ENCODE results near the gene HINT1. TPM values are rescaled to one million over a fixed set of nuclear protein-coding genes. Genes with fewer than 3 reads are reported as not detected.
A peak's percentile ranks its signal among the peaks of the same experiment; 100 is the strongest.

The HINT1 gene
- total and polyA plus RNA-seq, 12 donors, result 94.2 to 269 (median 184) TPM

DNA sequence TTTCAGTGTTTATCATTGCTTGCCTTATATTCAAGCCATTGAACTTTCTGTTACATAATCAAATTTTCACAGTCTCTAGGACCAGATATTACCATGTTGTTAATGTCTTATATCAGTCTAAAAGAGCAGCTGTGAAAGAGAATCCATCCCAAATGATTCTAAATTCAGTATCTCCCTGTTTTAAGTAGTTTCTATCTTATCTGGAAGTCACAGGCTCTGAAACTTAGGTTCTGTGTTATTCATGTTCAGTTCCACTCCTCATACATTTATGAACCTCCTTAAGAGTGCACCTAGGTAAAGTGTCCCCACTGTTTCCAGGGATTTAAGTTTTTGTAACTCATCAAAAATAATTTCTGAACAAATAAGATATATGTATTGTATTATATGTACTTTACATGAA is 15.4 kb upstream of the HINT1 start:
- intact Hi-C loops (cut with DNase I), result no loop called here
- no peaks in the 10 kb centered on the region for H3K27me3 ChIP-seq
- TF ChIP-seq POLR2A (IDR thresholded peaks at IDR 0.05) (no peak), CTCF (IDR thresholded peaks at IDR 0.05) (no peak)
- peaks cover 0 to 4% of the 10 kb centered on the region in 2 donors for H3K36me3 ChIP-seq (replicated peaks in 1 of 2)
- H3K4me3 ChIP-seq, result no peak overlapping the region
- no peak for DNase-seq
- no peaks in the 10 kb centered on the region for H3K4me1 ChIP-seq (replicated peaks in 1 of 2)
- H3K27ac ChIP-seq, result no peak overlapping the region
- H3K9me3 ChIP-seq (replicated peaks in 1 of 3), result no peaks in the 10 kb centered on the region

GRCh38 chr5:131171276-131171810 is 6.3 kb upstream of the HINT1 start:
- H3K27me3 ChIP-seq, result no peaks in the 10 kb centered on the region
- no peaks in the 10 kb centered on the region for H3K9me3 ChIP-seq (replicated peaks in 1 of 3)
- intact Hi-C loops (cut with DNase I), result loop anchor here in 1 of 2 donors (10.0 kb wide), 1 partner anchor 233 kb away; no protein-coding TSS in a partner anchor
- H3K4me1 ChIP-seq (replicated peaks in 1 of 2), result peaks cover 7 to 16% of the 10 kb centered on the region in 2 donors
- H3K4me3 ChIP-seq, result peak overlapping the region in 3 of 4 donors; percentile 5 to 79 (median 60)
- peak overlapping the region in 3 of 5 donors; percentile 53 to 90 (median 74) for H3K27ac ChIP-seq
- WGBS, 4 donors, result 0 to 11% (median 5%) methylated on average over 11 of the region's 11 CpGs
- H3K36me3 ChIP-seq (replicated peaks in 1 of 2), result no peaks in the 10 kb centered on the region
- DNase-seq, result no peak
- TF ChIP-seq CTCF (IDR thresholded peaks at IDR 0.05), result no peak

DNA sequence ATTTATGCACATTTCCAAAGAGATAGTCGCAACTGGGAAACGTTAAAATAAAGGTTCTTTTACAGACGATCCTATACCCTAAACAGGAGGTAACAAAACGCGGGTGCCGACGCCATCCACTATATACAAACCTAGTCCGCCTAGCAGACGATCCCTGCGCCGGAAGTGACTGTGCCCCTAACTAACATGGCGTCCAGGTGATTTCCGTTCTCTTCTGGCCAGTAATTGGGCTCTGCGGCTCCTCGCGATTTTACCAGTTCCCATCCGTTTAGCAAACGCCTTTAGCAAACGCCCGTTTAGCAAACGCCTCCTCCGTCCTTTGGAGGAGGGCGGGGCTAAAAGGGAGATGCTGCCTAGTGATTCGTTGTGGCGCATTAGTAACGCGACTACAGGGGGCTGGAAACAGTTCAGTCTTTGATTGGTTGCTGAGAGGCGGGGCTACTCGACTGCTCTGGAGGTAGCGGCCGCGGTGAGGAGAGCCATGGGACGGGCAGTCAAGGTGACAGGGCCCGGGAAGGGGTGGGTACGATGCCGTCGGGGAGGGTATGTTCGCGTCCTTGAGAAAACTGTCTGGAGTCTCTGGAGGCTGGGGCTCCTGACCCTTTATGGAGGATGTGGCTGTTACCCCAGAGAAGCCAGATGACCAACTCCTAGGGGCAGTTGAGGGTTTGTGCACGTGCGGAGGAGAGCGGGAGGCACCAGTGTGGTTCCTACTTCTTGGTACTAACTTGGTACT is 5.7 kb upstream of the HINT1 start, which contains the start of gene LYRM7:
TSS of gene LYRM7 (plus strand) at position 405 of the 736 bp plus-strand sequence. CDS start at position 482, 77 bp downstream.
- TF ChIP-seq CTCF (IDR thresholded peaks at IDR 0.05), result peak in 2 of 6 experiments; percentile 11 to 35
- TF ChIP-seq POLR2A (IDR thresholded peaks at IDR 0.05), result peak in 1 of 2 donors; percentile 79
- Histone ChIP-seq H3K27ac (peak within 1 kb of the TSS in 4 of 5 donors; percentile 53 to 90 (median 64)), H3K27me3 (no peaks in the 10 kb centered on the region), H3K36me3 (replicated peaks in 1 of 2) (no peaks in the 10 kb centered on the region), H3K4me1 (replicated peaks in 1 of 2) (peaks cover 7 to 18% of the 10 kb centered on the region in 2 donors), H3K9me3 (replicated peaks in 1 of 3) (no peaks in the 10 kb centered on the region), H3K4me3 (peak within 1 kb of the TSS; percentile 5 to 79 (median 58))
- WGBS, 4 donors, result 0 to 1% (median 1%) methylated on average over 26 to 42 of the region's 42 CpGs
- peak; percentile 96 to 99 (median 99) for DNase-seq
- intact Hi-C loops (cut with DNase I), result loop anchor here in 1 of 2 donors (10.0 kb wide), 1 partner anchor 234 kb away; no protein-coding TSS in a partner anchor

GRCh38 chr5:131169810-131170539 is 4.9 kb upstream of the HINT1 start:
- peaks cover 7 to 21% of the 10 kb centered on the region in 2 donors for H3K4me1 ChIP-seq (replicated peaks in 1 of 2)
- no peaks in the 10 kb centered on the region for H3K9me3 ChIP-seq (replicated peaks in 1 of 3)
- H3K27ac ChIP-seq, result peak overlapping the region in 4 of 5 donors; percentile 34 to 90 (median 54)
- no peaks in the 10 kb centered on the region for H3K27me3 ChIP-seq
- peak overlapping the region in 3 of 4 donors; percentile 56 to 79 (median 60) for H3K4me3 ChIP-seq
- H3K36me3 ChIP-seq (replicated peaks in 1 of 2), result no peaks in the 10 kb centered on the region
- intact Hi-C loops (cut with DNase I), result loop anchor here (10.0 kb wide), 3 partner anchors 85 to 835 kb away; no protein-coding TSS in a partner anchor
- WGBS, 4 donors, result 33 to 35% (median 33%) methylated on average over 16 of the region's 16 CpGs
- TF ChIP-seq CTCF (IDR thresholded peaks at IDR 0.05) (no peak), POLR2A (IDR thresholded peaks at IDR 0.05) (no peak)
- DNase-seq, result no peak
